Measurements from ENCODE around the gene GNL2. TPM values are rescaled to one million over a fixed set of nuclear protein-coding genes. Genes with fewer than 3 reads are reported as not detected.

GNL2 gene
- total and polyA plus RNA-seq, 2 donors = 56.6 to 73.8 TPM

DNA sequence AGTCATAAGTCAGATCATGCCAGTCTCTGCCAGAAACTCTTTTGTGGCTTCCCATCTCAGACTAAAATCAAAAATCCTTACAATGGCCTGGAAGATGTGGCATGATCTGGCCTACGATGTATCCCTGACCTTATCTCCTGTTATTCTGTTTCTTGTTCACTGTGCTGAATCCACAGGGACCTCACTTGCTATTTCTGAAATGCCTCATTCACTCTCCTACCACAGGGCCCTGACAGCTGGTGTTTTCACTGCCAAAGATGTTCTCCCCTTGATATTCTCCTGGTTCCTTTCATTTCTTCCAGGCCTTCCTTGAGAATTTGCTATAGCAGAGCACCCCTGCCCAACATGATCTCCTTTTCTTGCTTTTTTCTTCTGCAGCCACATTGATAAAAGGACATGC, 37.3 kb downstream of the GNL2 start:
- no peak for DNase-seq (ENCODE audit: low read depth in 6 of 9, low spot score in 9 of 9)
- peaks cover 0 to 10% of the 10 kb centered on the region in 2 donors for H3K9me3 ChIP-seq (ENCODE audit: control insufficient read depth in 2 of 2, insufficient read depth in 1 of 2, low read length in 1 of 2)
- no peak overlapping the region for H3K4me3 ChIP-seq (ENCODE audit: low read length in 2 of 2)
- peaks cover 3 to 9% of the 10 kb centered on the region in 2 donors for H3K36me3 ChIP-seq (ENCODE audit: control insufficient read depth in 2 of 2, insufficient read depth in 2 of 2, low read length in 1 of 2)
- no peak overlapping the region for H3K27ac ChIP-seq (ENCODE audit: low read depth in 1 of 2, low read length in 1 of 2)
- WGBS = 93% methylated on average over 1 of the region's 1 CpG
- peaks cover 1 to 2% of the 10 kb centered on the region in 2 donors for H3K4me1 ChIP-seq (ENCODE audit: control insufficient read depth in 2 of 2, insufficient read depth in 2 of 2, low read length in 2 of 2)
- H3K27me3 ChIP-seq (ENCODE audit: control insufficient read depth in 2 of 2, insufficient read depth in 1 of 2, low read length in 1 of 2) = peaks cover 0 to 5% of the 10 kb centered on the region in 2 donors

DNA sequence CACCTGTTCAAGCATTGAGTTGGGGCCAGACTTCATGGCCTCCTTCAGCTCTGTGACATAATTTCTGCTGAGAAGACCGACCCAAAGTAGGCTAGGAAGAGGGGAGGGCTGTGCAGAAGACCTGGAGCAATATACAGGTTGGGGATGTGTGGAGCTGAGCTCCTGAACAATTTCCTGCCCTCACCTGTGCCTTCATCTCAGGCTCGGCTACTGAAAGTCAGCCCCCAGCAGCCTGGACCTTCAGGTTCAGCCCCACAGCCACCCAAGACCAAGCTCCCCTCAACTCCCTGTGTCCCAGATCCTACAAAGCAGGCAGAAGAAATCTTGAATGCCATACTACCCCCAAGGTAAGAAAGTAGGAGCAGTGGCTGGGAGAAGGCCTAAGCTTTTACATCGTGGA, 38.3 kb downstream of the GNL2 start:
- no peak overlapping the region for H3K27ac ChIP-seq (ENCODE audit: low read depth in 1 of 2, low read length in 1 of 2)
- H3K27me3 ChIP-seq (ENCODE audit: control insufficient read depth in 2 of 2, insufficient read depth in 1 of 2, low read length in 1 of 2) = peaks cover 0 to 5% of the 10 kb centered on the region in 2 donors
- H3K36me3 ChIP-seq (ENCODE audit: control insufficient read depth in 2 of 2, insufficient read depth in 2 of 2, low read length in 1 of 2) = peaks cover 7 to 8% of the 10 kb centered on the region in 2 donors
- DNase-seq (ENCODE audit: low read depth in 6 of 9, low spot score in 9 of 9) = no peak
- peaks cover 11 to 12% of the 10 kb centered on the region in 2 donors for H3K4me1 ChIP-seq (ENCODE audit: control insufficient read depth in 2 of 2, insufficient read depth in 2 of 2, low read length in 2 of 2)
- 91% methylated on average over 3 of the region's 3 CpGs for WGBS
- peaks cover 0 to 10% of the 10 kb centered on the region in 2 donors for H3K9me3 ChIP-seq (ENCODE audit: control insufficient read depth in 2 of 2, insufficient read depth in 1 of 2, low read length in 1 of 2)
- no peak overlapping the region for H3K4me3 ChIP-seq (ENCODE audit: low read length in 2 of 2)

DNA sequence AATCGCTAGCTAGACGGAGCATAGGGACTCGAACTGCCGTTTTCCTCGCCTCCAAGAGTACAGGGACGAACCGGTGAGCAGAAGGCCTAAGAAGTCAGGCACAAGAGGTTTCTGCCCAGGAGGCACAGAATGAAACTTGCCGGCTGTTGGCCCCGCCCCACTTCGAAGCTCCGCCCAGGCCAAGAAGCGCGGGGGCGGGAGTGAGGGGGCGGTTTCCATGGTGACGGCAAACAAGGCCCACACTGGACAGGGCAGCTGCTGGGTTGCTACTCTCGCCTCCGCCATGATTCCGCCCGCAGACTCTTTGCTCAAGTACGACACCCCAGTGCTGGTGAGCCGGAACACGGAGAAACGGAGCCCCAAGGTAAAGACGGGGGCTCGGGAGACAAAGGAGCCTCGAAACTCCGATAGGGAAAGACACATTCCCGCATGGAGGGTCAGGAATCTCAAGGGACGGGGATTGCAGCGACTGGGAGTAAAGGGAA, 39.0 kb downstream of the GNL2 start, which contains the start of gene DNALI1:
DNALI1 (plus strand) TSS at position 229 of the 485 bp plus-strand sequence; CDS start at position 284, 55 bp downstream.
- Histone ChIP-seq H3K36me3 (ENCODE audit: control insufficient read depth in 2 of 2, insufficient read depth in 2 of 2, low read length in 1 of 2) (peaks cover 2 to 5% of the 10 kb centered on the region in 2 donors), H3K4me1 (ENCODE audit: control insufficient read depth in 2 of 2, insufficient read depth in 2 of 2, low read length in 2 of 2) (peaks cover 11 to 13% of the 10 kb centered on the region in 2 donors), H3K9me3 (ENCODE audit: control insufficient read depth in 2 of 2, insufficient read depth in 1 of 2, low read length in 1 of 2) (peaks cover 0 to 10% of the 10 kb centered on the region in 2 donors), H3K27me3 (ENCODE audit: control insufficient read depth in 2 of 2, insufficient read depth in 1 of 2, low read length in 1 of 2) (peaks cover 0 to 5% of the 10 kb centered on the region in 2 donors), H3K27ac (ENCODE audit: low read depth in 1 of 2, low read length in 1 of 2) (no peak within 1 kb of the TSS), H3K4me3 (ENCODE audit: low read length in 2 of 2) (no peak within 1 kb of the TSS)
- WGBS = 47% methylated on average over 31 of the region's 31 CpGs
- peak in 3 of 9 donors; percentile 11 to 23 (median 13) for DNase-seq (ENCODE audit: low read depth in 6 of 9, low spot score in 9 of 9)

DNA sequence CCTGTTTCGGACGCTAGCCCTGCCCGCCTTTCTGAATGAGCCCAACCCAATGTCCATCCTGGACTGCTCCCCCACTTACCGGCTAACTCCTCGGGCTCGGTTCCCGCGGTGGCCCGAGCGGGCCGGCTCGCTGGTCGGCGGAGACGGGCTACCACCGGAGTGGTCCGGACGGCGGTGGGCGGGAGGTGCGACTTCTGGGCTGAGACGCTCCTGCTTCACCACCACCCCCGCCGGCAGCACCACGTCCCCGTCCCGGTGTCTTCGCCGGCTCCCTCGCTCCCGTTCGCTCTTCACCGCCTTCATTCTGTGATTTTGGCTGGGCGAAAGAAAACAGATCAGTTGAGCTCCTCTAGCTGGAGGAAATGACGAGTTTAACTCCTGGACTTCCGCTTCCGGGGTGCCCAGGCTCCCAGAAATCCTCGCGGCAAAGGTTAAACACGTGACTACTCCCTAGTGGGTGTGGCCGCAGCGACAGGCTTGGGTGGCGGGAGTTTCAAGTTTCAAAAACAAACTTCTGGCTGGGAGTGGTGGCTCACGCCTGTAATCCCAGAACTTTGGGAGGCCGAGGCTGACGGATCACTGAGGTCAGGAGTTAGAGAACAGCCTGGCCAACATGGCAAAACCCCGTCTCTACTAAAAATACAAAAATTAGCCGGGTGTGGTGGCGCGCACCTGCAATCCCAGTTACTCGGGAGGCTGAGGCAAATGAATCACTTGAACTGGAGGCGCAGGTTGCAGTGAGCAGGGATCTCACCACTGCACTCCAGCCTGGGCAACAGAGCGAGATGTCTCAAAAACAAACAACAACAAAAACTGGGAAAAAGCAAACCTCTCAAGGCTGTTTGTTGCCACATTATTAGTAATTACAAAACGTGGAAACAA, 41.6 kb downstream of the GNL2 start, which contains the start of gene SNIP1:
SNIP1 (minus strand) TSS at position 367 of the 882 bp plus-strand sequence; CDS start at position 303, 64 bp downstream.
- Histone ChIP-seq H3K27ac (ENCODE audit: low read depth in 1 of 2, low read length in 1 of 2) (peak within 1 kb of the TSS; percentile 77 to 94), H3K9me3 (ENCODE audit: control insufficient read depth in 2 of 2, insufficient read depth in 1 of 2, low read length in 1 of 2) (peaks cover 0 to 10% of the 10 kb centered on the region in 2 donors), H3K27me3 (ENCODE audit: control insufficient read depth in 2 of 2, insufficient read depth in 1 of 2, low read length in 1 of 2) (peaks cover 0 to 5% of the 10 kb centered on the region in 2 donors), H3K4me3 (ENCODE audit: low read length in 2 of 2) (peak within 1 kb of the TSS; percentile 85 to 89), H3K36me3 (ENCODE audit: control insufficient read depth in 2 of 2, insufficient read depth in 2 of 2, low read length in 1 of 2) (peaks cover 0 to 11% of the 10 kb centered on the region in 2 donors), H3K4me1 (ENCODE audit: control insufficient read depth in 2 of 2, insufficient read depth in 2 of 2, low read length in 2 of 2) (peaks cover 11 to 13% of the 10 kb centered on the region in 2 donors)
- WGBS = 14% methylated on average over 54 of the region's 54 CpGs
- DNase-seq (ENCODE audit: low read depth in 6 of 9, low spot score in 9 of 9) = peak; percentile 81 to 96 (median 88)

DNA sequence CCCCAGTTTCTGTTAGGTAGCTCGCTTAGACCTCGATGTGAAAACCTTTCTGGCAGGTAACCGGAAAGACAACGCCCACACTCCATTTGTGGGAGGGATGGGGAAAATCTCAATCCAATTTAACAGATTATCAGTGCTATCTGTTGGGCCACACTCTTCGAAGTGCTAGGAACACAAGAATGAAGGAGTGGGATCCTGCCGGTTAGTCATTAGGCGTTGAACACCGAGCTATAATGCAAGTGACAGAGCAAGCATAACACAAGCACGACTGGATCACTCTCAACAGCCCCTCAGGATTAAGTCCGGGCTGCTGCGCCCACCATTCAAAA, 42.2 kb downstream of the GNL2 start:
- no peak for DNase-seq (ENCODE audit: low read depth in 6 of 9, low spot score in 9 of 9)
- Histone ChIP-seq H3K27me3 (ENCODE audit: control insufficient read depth in 2 of 2, insufficient read depth in 1 of 2, low read length in 1 of 2) (peaks cover 0 to 5% of the 10 kb centered on the region in 2 donors), H3K4me1 (ENCODE audit: control insufficient read depth in 2 of 2, insufficient read depth in 2 of 2, low read length in 2 of 2) (peaks cover 11 to 13% of the 10 kb centered on the region in 2 donors), H3K9me3 (ENCODE audit: control insufficient read depth in 2 of 2, insufficient read depth in 1 of 2, low read length in 1 of 2) (peaks cover 0 to 10% of the 10 kb centered on the region in 2 donors), H3K4me3 (ENCODE audit: low read length in 2 of 2) (peak overlapping the region; percentile 85 to 89), H3K27ac (ENCODE audit: low read depth in 1 of 2, low read length in 1 of 2) (peak overlapping the region in 1 of 2 donors; percentile 77), H3K36me3 (ENCODE audit: control insufficient read depth in 2 of 2, insufficient read depth in 2 of 2, low read length in 1 of 2) (peaks cover 2 to 15% of the 10 kb centered on the region in 2 donors)
- WGBS = 5% methylated on average over 11 of the region's 11 CpGs

DNA sequence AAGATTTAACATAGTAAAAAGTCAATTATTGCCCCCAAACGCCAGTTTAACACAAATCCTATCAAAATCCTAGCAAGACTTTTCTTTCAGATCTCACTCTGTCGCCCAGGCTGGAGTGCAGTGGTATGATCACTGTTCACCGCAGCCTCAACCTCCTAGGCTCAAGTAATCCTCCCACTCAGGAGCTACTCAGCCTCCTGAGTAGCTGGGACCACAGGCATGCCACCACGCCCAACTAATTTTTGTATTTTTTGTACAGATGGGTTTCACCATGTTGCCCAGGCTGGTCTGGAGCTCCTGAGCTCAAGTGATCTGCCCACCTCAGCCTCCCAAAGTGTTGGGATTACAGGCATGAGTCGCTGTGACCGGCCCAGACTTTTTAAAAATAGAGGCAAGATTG, 46.4 kb downstream of the GNL2 start:
- 98% methylated on average over 6 of the region's 6 CpGs for WGBS
- H3K4me3 ChIP-seq (ENCODE audit: low read length in 2 of 2) = no peak overlapping the region
- DNase-seq (ENCODE audit: low read depth in 6 of 9, low spot score in 9 of 9) = no peak
- peaks cover 32 to 33% of the 10 kb centered on the region in 2 donors for H3K36me3 ChIP-seq (ENCODE audit: control insufficient read depth in 2 of 2, insufficient read depth in 2 of 2, low read length in 1 of 2)
- H3K4me1 ChIP-seq (ENCODE audit: control insufficient read depth in 2 of 2, insufficient read depth in 2 of 2, low read length in 2 of 2) = peaks cover 11 to 13% of the 10 kb centered on the region in 2 donors
- peaks cover 0 to 3% of the 10 kb centered on the region in 2 donors for H3K9me3 ChIP-seq (ENCODE audit: control insufficient read depth in 2 of 2, insufficient read depth in 1 of 2, low read length in 1 of 2)
- H3K27ac ChIP-seq (ENCODE audit: low read depth in 1 of 2, low read length in 1 of 2) = no peak overlapping the region
- H3K27me3 ChIP-seq (ENCODE audit: control insufficient read depth in 2 of 2, insufficient read depth in 1 of 2, low read length in 1 of 2) = no peaks in the 10 kb centered on the region

DNA sequence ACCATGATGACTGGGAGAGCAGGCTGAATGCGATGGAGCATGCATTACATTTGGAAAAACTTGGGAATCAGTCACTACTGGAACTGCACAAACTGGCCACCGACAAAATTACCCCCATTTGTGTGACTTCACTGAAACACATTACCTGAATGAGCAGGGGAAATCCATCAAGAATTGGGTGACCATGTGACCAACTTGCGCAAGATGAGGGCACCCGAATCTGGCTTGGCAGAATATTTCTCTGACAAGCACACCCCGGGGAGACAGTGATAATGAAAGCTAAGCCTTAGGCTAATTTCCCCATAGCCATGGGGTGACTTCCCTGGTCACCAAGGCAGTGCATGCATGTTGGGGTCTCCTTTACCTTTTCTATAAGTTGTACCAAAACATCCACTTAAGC, 50.7 kb downstream of the GNL2 start:
- WGBS = 87% methylated on average over 5 of the region's 5 CpGs
- Histone ChIP-seq H3K4me1 (ENCODE audit: control insufficient read depth in 2 of 2, insufficient read depth in 2 of 2, low read length in 2 of 2) (no peaks in the 10 kb centered on the region), H3K27ac (ENCODE audit: low read depth in 1 of 2, low read length in 1 of 2) (no peak overlapping the region), H3K27me3 (ENCODE audit: control insufficient read depth in 2 of 2, insufficient read depth in 1 of 2, low read length in 1 of 2) (no peaks in the 10 kb centered on the region), H3K9me3 (ENCODE audit: control insufficient read depth in 2 of 2, insufficient read depth in 1 of 2, low read length in 1 of 2) (no peaks in the 10 kb centered on the region), H3K36me3 (ENCODE audit: control insufficient read depth in 2 of 2, insufficient read depth in 2 of 2, low read length in 1 of 2) (peaks cover 41 to 51% of the 10 kb centered on the region in 2 donors), H3K4me3 (ENCODE audit: low read length in 2 of 2) (no peak overlapping the region)
- DNase-seq (ENCODE audit: low read depth in 6 of 9, low spot score in 9 of 9) = no peak

DNA sequence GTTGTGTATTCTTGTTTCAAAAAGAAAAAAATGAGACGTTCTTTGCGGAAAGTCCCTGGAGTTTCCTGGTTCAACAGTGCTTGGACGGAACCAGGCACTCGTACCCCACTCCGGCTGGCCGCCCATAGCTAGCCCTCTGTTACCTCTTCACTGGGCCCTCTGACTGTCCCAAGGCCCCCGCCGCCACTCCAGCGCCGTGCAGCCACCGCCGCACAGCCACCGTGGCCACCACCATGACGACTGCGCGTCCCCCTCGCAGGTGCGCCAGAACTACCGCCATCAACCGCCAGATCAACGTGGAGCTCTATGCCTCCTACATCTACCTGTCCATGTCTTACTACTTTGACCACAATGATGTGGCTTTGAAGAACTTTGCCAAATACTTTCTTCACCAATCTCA, 51.2 kb downstream of the GNL2 start:
- DNase-seq (ENCODE audit: low read depth in 6 of 9, low spot score in 9 of 9) = no peak
- WGBS = 99% methylated on average over 21 of the region's 21 CpGs
- Histone ChIP-seq H3K9me3 (ENCODE audit: control insufficient read depth in 2 of 2, insufficient read depth in 1 of 2, low read length in 1 of 2) (no peaks in the 10 kb centered on the region), H3K27ac (ENCODE audit: low read depth in 1 of 2, low read length in 1 of 2) (no peak overlapping the region), H3K27me3 (ENCODE audit: control insufficient read depth in 2 of 2, insufficient read depth in 1 of 2, low read length in 1 of 2) (no peaks in the 10 kb centered on the region), H3K4me3 (ENCODE audit: low read length in 2 of 2) (no peak overlapping the region), H3K4me1 (ENCODE audit: control insufficient read depth in 2 of 2, insufficient read depth in 2 of 2, low read length in 2 of 2) (no peaks in the 10 kb centered on the region), H3K36me3 (ENCODE audit: control insufficient read depth in 2 of 2, insufficient read depth in 2 of 2, low read length in 1 of 2) (peaks cover 45 to 56% of the 10 kb centered on the region in 2 donors)
